SU-DHL-6 (cell line): ENCODE measurements around the gene RPL22.

Experiments
- H2AFZ ChIP-seq: fragments of 200-600 bp; sonication (generic); 2 replicates; pipeline ENCODE4 v1.6.1; 2014; ENCODE audit warnings: low read depth, mild to moderate bottlenecking, moderate library complexity, mixed read lengths, antibody characterized with exemption, low read length; ENCODE audit not compliant: severe bottlenecking
- H3F3A ChIP-seq: fragments of 200-600 bp; shearing (Covaris generic); 2 replicates; pipeline ENCODE4 v1.6.0; 2016; ENCODE audit warnings: antibody characterized with exemption, mild to moderate bottlenecking; ENCODE audit not compliant: insufficient read depth
- H3K27ac ChIP-seq: fragments of 200-600 bp; sonication (generic); 2 replicates; pipeline ENCODE4 v1.5.1; 2016; ENCODE audit warnings: low read depth, mild to moderate bottlenecking, low read length, moderate library complexity, mixed read lengths
- H3K27me3 ChIP-seq: fragments of 200-600 bp; sonication (generic), shearing (Covaris generic); 2 replicates; pipeline ENCODE4 v1.6.0; 2014; ENCODE audit warnings: mild to moderate bottlenecking, low read length
- H3K36me3 ChIP-seq: fragments of 200-600 bp; sonication (generic); 2 replicates; pipeline ENCODE4 v1.6.1; 2014; ENCODE audit warnings: mild to moderate bottlenecking, low read length, mixed read lengths
- H3K4me2 ChIP-seq: fragments of 300-600, 200-600 bp; shearing (Covaris generic), sonication (generic); 2 replicates; pipeline ENCODE4 v1.6.0; 2014; ENCODE audit warnings: low read length, low read depth, mild to moderate bottlenecking; ENCODE audit not compliant: poor library complexity, severe bottlenecking
- H3K4me3 ChIP-seq: fragments of 200-600 bp; sonication (generic); 2 replicates; pipeline ENCODE4 v1.5.1; 2014; ENCODE audit warnings: antibody characterized with exemption, low read length, mild to moderate bottlenecking, mixed read lengths; ENCODE audit not compliant: insufficient read depth, poor library complexity, severe bottlenecking
- H3K79me2 ChIP-seq: fragments of 200-600 bp; sonication (generic); 2 replicates; pipeline ENCODE4 v1.6.1; 2014; ENCODE audit warnings: mild to moderate bottlenecking, low read length, moderate library complexity; ENCODE audit not compliant: insufficient read depth
- H3K9ac ChIP-seq: fragments of 200-600 bp; sonication (generic); 2 replicates; pipeline ENCODE4 v1.7.0; 2014; ENCODE audit warnings: mild to moderate bottlenecking, low read length
- H3K9me2 ChIP-seq: fragments of 200-600 bp; sonication (generic); replicated peaks from 2 replicates; pipeline ENCODE4 v1.6.1; 2014; ENCODE audit warnings: low read length; ENCODE audit not compliant: insufficient read depth
- H3K9me3 ChIP-seq: fragments of 200-600 bp; sonication (generic); 2 replicates; pipeline ENCODE4 v1.6.1; 2014; ENCODE audit warnings: low read length, mixed read lengths; ENCODE audit not compliant: insufficient read depth
- H4K20me1 ChIP-seq: fragments of 200-600 bp; sonication (generic); 2 replicates; pipeline ENCODE4 v1.6.1; 2014; ENCODE audit warnings: low read depth, mild to moderate bottlenecking, antibody characterized with exemption, low read length, moderate library complexity, mixed read lengths
- CTCF ChIP-seq: fragments of 200-600 bp; sonication (generic); IDR thresholded peaks from one replicate; pipeline ENCODE4 v1.5.1; 2017; ENCODE audit warnings: antibody characterized with exemption, mild to moderate bottlenecking, low read length, moderate library complexity; ENCODE audit not compliant: insufficient read depth, poor library complexity, severe bottlenecking
- EZH2phosphoT487 ChIP-seq: fragments of 200-600 bp; sonication (generic), shearing (Covaris generic); conservative IDR thresholded peaks from 2 replicates; pipeline ENCODE4 v1.6.1; 2018; ENCODE audit warnings: mild to moderate bottlenecking, antibody characterized with exemption, low read length, moderate library complexity, mixed read lengths

Gene RPL22

GRCh38 chr1:6167391-6168303, 31.7 kb downstream of the RPL22 start:
- H4K20me1 ChIP-seq, result no peaks in the 10 kb centered on the region

GRCh38 chr1:6166655-6167390, 32.6 kb downstream of the RPL22 start:
- no peak for TF ChIP-seq EZH2phosphoT487
- TF ChIP-seq CTCF, result no peak
- no peaks in the 10 kb centered on the region for H3K9me3 ChIP-seq
- H3K9ac ChIP-seq, result no peak overlapping the region
- no peak overlapping the region for H3K4me2 ChIP-seq
- no peaks in the 10 kb centered on the region for H3K36me3 ChIP-seq
- no peak overlapping the region for H2AFZ ChIP-seq
- H3K79me2 ChIP-seq, result no peaks in the 10 kb centered on the region
- no peaks in the 10 kb centered on the region for H3F3A ChIP-seq
- H3K27ac ChIP-seq, result no peak overlapping the region
- H3K4me3 ChIP-seq, result no peak overlapping the region
- H4K20me1 ChIP-seq, result no peaks in the 10 kb centered on the region
- no peaks in the 10 kb centered on the region for H3K9me2 ChIP-seq
- H3K27me3 ChIP-seq, result no peaks in the 10 kb centered on the region

More at GRCh38 chr1:6167391-6168303, 31.7 kb downstream of the RPL22 start:
- TF ChIP-seq EZH2phosphoT487 (no peak), CTCF (no peak)
- H3K36me3 ChIP-seq, result no peaks in the 10 kb centered on the region
- no peak overlapping the region for H3K4me3 ChIP-seq
- no peaks in the 10 kb centered on the region for H3F3A ChIP-seq
- no peaks in the 10 kb centered on the region for H3K27me3 ChIP-seq
- no peak overlapping the region for H2AFZ ChIP-seq
- no peaks in the 10 kb centered on the region for H3K9me2 ChIP-seq
- no peak overlapping the region for H3K27ac ChIP-seq
- H3K79me2 ChIP-seq, result no peaks in the 10 kb centered on the region
- no peak overlapping the region for H3K4me2 ChIP-seq
- H3K9me3 ChIP-seq, result no peaks in the 10 kb centered on the region
- no peak overlapping the region for H3K9ac ChIP-seq

GRCh38 chr1:6166221-6166620, 33.2 kb downstream of the RPL22 start:
- H3K4me2 ChIP-seq, result no peak overlapping the region
- no peaks in the 10 kb centered on the region for H4K20me1 ChIP-seq
- H2AFZ ChIP-seq, result no peak overlapping the region
- no peak overlapping the region for H3K4me3 ChIP-seq
- no peaks in the 10 kb centered on the region for H3F3A ChIP-seq
- H3K27ac ChIP-seq, result no peak overlapping the region
- no peak for TF ChIP-seq EZH2phosphoT487
- no peak for TF ChIP-seq CTCF
- no peak overlapping the region for H3K9ac ChIP-seq
- H3K9me3 ChIP-seq, result no peaks in the 10 kb centered on the region
- H3K36me3 ChIP-seq, result no peaks in the 10 kb centered on the region
- H3K27me3 ChIP-seq, result no peaks in the 10 kb centered on the region
- no peaks in the 10 kb centered on the region for H3K9me2 ChIP-seq
- no peaks in the 10 kb centered on the region for H3K79me2 ChIP-seq
